GM23248 (cell line): ENCODE data around the gene IGSF3.
"Not testable (repeated sequence)": the region's sequence is repeated elsewhere in the genome, so short reads cannot be mapped to it uniquely, and the experiment has no call there.

Source experiments
- EZH2 ChIP-seq: fragments of 200-600 bp; sonication (generic); IDR thresholded peaks from 2 replicates; pipeline ENCODE4 v1.6.1; 2018; ENCODE audit warnings: antibody characterized with exemption, mild to moderate bottlenecking; ENCODE audit not compliant: insufficient read depth, poor library complexity, severe bottlenecking
- EZH2phosphoT487 ChIP-seq: fragments of 200-600 bp; sonication (generic); IDR thresholded peaks from 2 replicates; pipeline ENCODE4 v1.6.1; 2018; ENCODE audit warnings: antibody characterized with exemption, moderate library complexity, mild to moderate bottlenecking, low read depth; ENCODE audit not compliant: insufficient read depth

- TF ChIP-seq EZH2, EZH2phosphoT487: not testable (repeated sequence)
These were observed 23.4 kb downstream of the IGSF3 start for GRCh38 chr1:116644096-116644495.
